HG03457 (cell line): Measurements from ENCODE around the gene MRPL40.

Experiments
- ATAC-seq: cut with Tn5 transposase; IDR thresholded peaks from one replicate; pipeline ENCODE4 v1.9.1; 2021; ENCODE audit warnings: moderate number of reproducible peaks; ENCODE audit not compliant: unreplicated experiment

MRPL40 gene

GRCh38 chr22:19480789-19481188 lies 48.4 kb downstream of the MRPL40 start:
- ATAC-seq, result no peak

GRCh38 chr22:19482297-19482696 lies 50.0 kb downstream of the MRPL40 start:
- ATAC-seq, result no peak

- ATAC-seq, result no peak
Observed at GRCh38 chr22:19483481-19484244, 51.3 kb downstream of the MRPL40 start.
